Mesenchymal stem cell (in vitro differentiated cells and primary cell): Measurements from ENCODE around the gene ADAMTSL1.

Experiments
- DNase-seq: peaks from one replicate; pipeline ENCODE4 v3.0.0-alpha.2; 2013
- H2AFZ ChIP-seq: one replicate; pipeline ENCODE4 v1.6.1; 2013; ENCODE audit warnings: low read depth, mild to moderate bottlenecking, control low read depth, inconsistent platforms, low read length, moderate library complexity
- H2AK5ac ChIP-seq: 2 replicates; pipeline ENCODE4 v1.6.1; 2013; ENCODE audit warnings: low read length, moderate library complexity, mild to moderate bottlenecking, inconsistent platforms; ENCODE audit not compliant: severe bottlenecking
- H2BK120ac ChIP-seq: one replicate; pipeline ENCODE4 v1.6.1; 2013; ENCODE audit warnings: low read depth, mild to moderate bottlenecking, inconsistent platforms, low read length, moderate library complexity
- H2BK12ac ChIP-seq, 2 experiments: one replicate each; pipeline ENCODE4 v1.6.1; 2013; ENCODE audit warnings: inconsistent platforms in 2 of 2, low read length in 2 of 2, mild to moderate bottlenecking in 2 of 2, moderate library complexity in 2 of 2, control low read depth in 1 of 2
- H2BK15ac ChIP-seq: one replicate; pipeline ENCODE4 v1.6.1; 2013; ENCODE audit warnings: mild to moderate bottlenecking, low read depth, inconsistent platforms; ENCODE audit not compliant: poor library complexity, severe bottlenecking
- H2BK5ac ChIP-seq: 2 replicates; pipeline ENCODE4 v1.6.1; 2013; ENCODE audit warnings: low read depth, mild to moderate bottlenecking, low read length, control low read depth, inconsistent platforms; ENCODE audit not compliant: poor library complexity, severe bottlenecking
- H3K14ac ChIP-seq, 2 experiments: one replicate each; pipeline ENCODE4 v1.6.1; 2013; ENCODE audit warnings: inconsistent platforms in 2 of 2, low read length in 2 of 2, control low read depth in 1 of 2, mild to moderate bottlenecking in 1 of 2, moderate library complexity in 1 of 2
- H3K18ac ChIP-seq, 2 experiments: one replicate each; pipeline ENCODE4 v1.6.1; 2013; ENCODE audit warnings: inconsistent platforms in 2 of 2, low read length in 2 of 2, control low read depth in 1 of 2, low read depth in 1 of 2, mild to moderate bottlenecking in 1 of 2
- H3K23ac ChIP-seq, 2 experiments: one replicate each; pipeline ENCODE4 v1.6.1; 2013; ENCODE audit warnings: inconsistent platforms in 2 of 2, low read length in 2 of 2, mild to moderate bottlenecking in 2 of 2, moderate library complexity in 2 of 2, control low read depth in 1 of 2
- H3K27ac ChIP-seq: 2 replicates; pipeline ENCODE4 v1.5.1; 2013; ENCODE audit warnings: mild to moderate bottlenecking, moderate library complexity, low read length, control low read depth, inconsistent platforms; ENCODE audit not compliant: poor library complexity, severe bottlenecking
- H3K27me3 ChIP-seq, 2 experiments: 2 replicates each; pipeline versions ENCODE4 v1.6.1 to v1.7.0; 2013; ENCODE audit warnings: low read length in 2 of 2, mild to moderate bottlenecking in 2 of 2, moderate library complexity in 2 of 2, control low read depth in 1 of 2, inconsistent platforms in 1 of 2; ENCODE audit not compliant: control insufficient read depth in 1 of 2, insufficient read depth in 1 of 2
- H3K36me3 ChIP-seq, 2 experiments: 2 replicates each; pipeline versions ENCODE4 v1.6.1 to v1.7.0; 2013; ENCODE audit warnings: low read length in 2 of 2, control low read depth in 1 of 2, inconsistent platforms in 1 of 2, low read depth in 1 of 2, mild to moderate bottlenecking in 1 of 2; ENCODE audit not compliant: insufficient read depth in 2 of 2, control insufficient read depth in 1 of 2
- H3K4ac ChIP-seq, 2 experiments: one replicate each; pipeline ENCODE4 v1.6.1; 2013; ENCODE audit warnings: inconsistent platforms in 2 of 2, low read length in 2 of 2, mild to moderate bottlenecking in 2 of 2, moderate library complexity in 2 of 2, control low read depth in 1 of 2, low read depth in 1 of 2
- H3K4me1 ChIP-seq: 2 replicates; pipeline ENCODE4 v1.6.1; 2013; ENCODE audit warnings: low read depth, low read length, control low read depth; ENCODE audit not compliant: control insufficient read depth, insufficient read depth
- H3K4me2 ChIP-seq: 2 replicates; pipeline ENCODE4 v1.6.1; 2013; ENCODE audit warnings: low read length, mild to moderate bottlenecking, inconsistent platforms; ENCODE audit not compliant: poor library complexity, severe bottlenecking
- H3K4me3 ChIP-seq, 2 experiments: 2 replicates each; pipeline versions ENCODE4 v1.5.1 to v1.7.0; 2013; ENCODE audit warnings: low read length in 2 of 2, mild to moderate bottlenecking in 2 of 2, control low read depth in 1 of 2, low read depth in 1 of 2; ENCODE audit not compliant: insufficient read depth in 1 of 2
- H3K79me1 ChIP-seq: replicated peaks from 2 replicates; pipeline ENCODE4 v1.6.1; 2013; ENCODE audit warnings: mild to moderate bottlenecking, control low read depth, low read length, inconsistent platforms; ENCODE audit not compliant: poor library complexity, severe bottlenecking
- H3K9ac ChIP-seq: 2 replicates; pipeline ENCODE4 v1.7.0; 2013; ENCODE audit warnings: mild to moderate bottlenecking, low read length, moderate library complexity
- H3K9me3 ChIP-seq: 2 replicates; pipeline ENCODE4 v1.7.0; 2013; ENCODE audit warnings: mild to moderate bottlenecking, low read length; ENCODE audit not compliant: control insufficient read depth
- H4K8ac ChIP-seq: one replicate; pipeline ENCODE4 v1.6.1; 2013; ENCODE audit warnings: inconsistent platforms, mild to moderate bottlenecking, low read length, moderate library complexity
- H4K91ac ChIP-seq: one replicate; pipeline ENCODE4 v1.6.1; 2013; ENCODE audit warnings: mild to moderate bottlenecking, low read length, inconsistent platforms
- WGBS: methylation state at CpG from one replicate; pipeline ENCODE4 v1.1.7; 2013; ENCODE audit warnings: mixed read lengths; 5-methylcytosine and 5-hydroxymethylcytosine counted together

The ADAMTSL1 gene

GRCh38 chr9:18941060-18941740 lies 467.2 kb downstream of the ADAMTSL1 start:
- Histone ChIP-seq H3K27ac (no peak overlapping the region), H3K4me1 (peaks cover 1% of the 10 kb centered on the region), H3K18ac (no peak overlapping the region), H3K36me3 (no peaks in the 10 kb centered on the region), H2BK15ac (no peak overlapping the region), H3K9me3 (no peaks in the 10 kb centered on the region), H3K14ac (no peak overlapping the region), H4K8ac (no peak overlapping the region), H2BK5ac (no peak overlapping the region), H3K27me3 (peaks cover 0 to 25% of the 10 kb centered on the region in 2 experiments), H4K91ac (no peak overlapping the region), H3K4me3 (no peak overlapping the region), H3K4ac (no peak overlapping the region), H2BK120ac (no peak overlapping the region), H2AK5ac (no peak overlapping the region), H2BK12ac (no peak overlapping the region), H3K9ac (no peak overlapping the region), H3K23ac (no peak overlapping the region), H2AFZ (no peak overlapping the region), H3K79me1 (no peaks in the 10 kb centered on the region), H3K4me2 (no peak overlapping the region)
- no peak for DNase-seq
- WGBS, result 94% methylated on average over 8 of the region's 8 CpGs

DNA sequence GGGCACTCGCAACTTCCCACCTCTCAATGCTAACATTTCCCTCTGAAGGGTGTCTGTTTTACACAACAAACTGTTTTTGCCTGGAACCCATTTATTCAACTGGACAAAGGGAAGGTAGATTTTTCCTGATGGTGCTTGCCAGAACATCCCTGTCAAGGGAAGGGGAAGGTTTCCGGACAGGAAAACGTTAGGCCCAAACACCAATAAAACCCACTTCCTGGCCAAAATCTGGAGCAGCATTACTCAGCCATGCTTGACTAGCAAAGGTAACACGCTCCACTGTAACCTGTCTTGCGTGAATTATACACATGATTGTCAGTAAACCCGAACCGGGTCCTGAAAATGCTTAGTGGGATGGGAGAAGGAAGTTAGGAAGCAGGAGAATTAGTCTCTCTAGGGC lies 468.8 kb downstream of the ADAMTSL1 start:
- H3K36me3 ChIP-seq, result no peaks in the 10 kb centered on the region
- no peak overlapping the region for H3K4me3 ChIP-seq
- H3K79me1 ChIP-seq, result no peaks in the 10 kb centered on the region
- no peaks in the 10 kb centered on the region for H3K9me3 ChIP-seq
- no peak overlapping the region for H2BK120ac ChIP-seq
- no peak for DNase-seq
- H3K27ac ChIP-seq, result no peak overlapping the region
- H2AFZ ChIP-seq, result no peak overlapping the region
- H3K4me2 ChIP-seq, result no peak overlapping the region
- H2BK12ac ChIP-seq, result no peak overlapping the region
- no peak overlapping the region for H3K4ac ChIP-seq
- H2BK15ac ChIP-seq, result no peak overlapping the region
- no peak overlapping the region for H2BK5ac ChIP-seq
- H3K9ac ChIP-seq, result no peak overlapping the region
- H2AK5ac ChIP-seq, result no peak overlapping the region
- no peak overlapping the region for H4K91ac ChIP-seq
- H3K27me3 ChIP-seq, result peaks cover 0 to 32% of the 10 kb centered on the region in 2 experiments
- no peak overlapping the region for H3K14ac ChIP-seq
- no peak overlapping the region for H3K18ac ChIP-seq
- H4K8ac ChIP-seq, result no peak overlapping the region
- peaks cover 1% of the 10 kb centered on the region for H3K4me1 ChIP-seq
- H3K23ac ChIP-seq, result no peak overlapping the region
- 79% methylated on average over 6 of the region's 7 CpGs for WGBS

GRCh38 chr9:18947892-18948339 lies 474.0 kb downstream of the ADAMTSL1 start:
- Histone ChIP-seq H3K9me3 (no peaks in the 10 kb centered on the region), H3K4me3 (no peak overlapping the region), H2BK12ac (no peak overlapping the region), H2BK5ac (no peak overlapping the region), H2AFZ (no peak overlapping the region), H3K4me2 (no peak overlapping the region), H2AK5ac (no peak overlapping the region), H4K8ac (no peak overlapping the region), H3K27ac (no peak overlapping the region), H2BK120ac (no peak overlapping the region), H3K18ac (no peak overlapping the region), H3K79me1 (no peaks in the 10 kb centered on the region), H4K91ac (no peak overlapping the region), H3K14ac (no peak overlapping the region), H2BK15ac (no peak overlapping the region), H3K27me3 (peaks cover 0 to 29% of the 10 kb centered on the region in 2 experiments), H3K9ac (no peak overlapping the region), H3K4ac (no peak overlapping the region), H3K36me3 (no peaks in the 10 kb centered on the region), H3K23ac (no peak overlapping the region), H3K4me1 (no peaks in the 10 kb centered on the region)
- WGBS, result 63% methylated on average over 4 of the region's 4 CpGs
- DNase-seq, result peak; percentile 1

GRCh38 chr9:18951936-18952335 lies 478.0 kb downstream of the ADAMTSL1 start:
- H2BK5ac ChIP-seq, result no peak overlapping the region
- H3K4ac ChIP-seq, result no peak overlapping the region
- no peak overlapping the region for H2BK15ac ChIP-seq
- H3K14ac ChIP-seq, result no peak overlapping the region
- H3K36me3 ChIP-seq, result no peaks in the 10 kb centered on the region
- H3K4me1 ChIP-seq, result no peaks in the 10 kb centered on the region
- no peak overlapping the region for H2BK12ac ChIP-seq
- no peak overlapping the region for H3K4me2 ChIP-seq
- no peak for DNase-seq
- H2BK120ac ChIP-seq, result no peak overlapping the region
- H3K79me1 ChIP-seq, result no peaks in the 10 kb centered on the region
- no peaks in the 10 kb centered on the region for H3K9me3 ChIP-seq
- no peak overlapping the region for H4K91ac ChIP-seq
- H3K9ac ChIP-seq, result no peak overlapping the region
- no CpG with 5 or more reads among the region's 1 CpG for WGBS
- no peak overlapping the region for H3K23ac ChIP-seq
- H3K18ac ChIP-seq, result no peak overlapping the region
- no peak overlapping the region for H2AFZ ChIP-seq
- peaks cover 0 to 16% of the 10 kb centered on the region in 2 experiments for H3K27me3 ChIP-seq
- H4K8ac ChIP-seq, result no peak overlapping the region
- H2AK5ac ChIP-seq, result no peak overlapping the region
- no peak overlapping the region for H3K27ac ChIP-seq
- no peak overlapping the region for H3K4me3 ChIP-seq
